Neuronal stem cell (in vitro differentiated cells): ENCODE results near the gene ZBTB24.
A peak's percentile ranks its signal among the peaks of the same experiment; 100 is the strongest.

Source experiments
- DNase-seq: peaks from one replicate; pipeline ENCODE4 v3.0.0-alpha.2; 2013; ENCODE audit warnings: low spot score
- H2AFZ ChIP-seq: one replicate; pipeline ENCODE4 v1.6.1; 2013; ENCODE audit warnings: mild to moderate bottlenecking, low read length, inconsistent platforms
- H2AK5ac ChIP-seq: 2 replicates; pipeline ENCODE4 v1.6.1; 2013; ENCODE audit warnings: low read depth, mild to moderate bottlenecking, inconsistent platforms, low read length, moderate library complexity, mixed read lengths
- H2BK120ac ChIP-seq: 2 replicates; pipeline ENCODE4 v1.6.1; 2013; ENCODE audit warnings: low read depth, mild to moderate bottlenecking, inconsistent platforms, low read length, moderate library complexity, mixed read lengths
- H2BK12ac ChIP-seq: one replicate; pipeline ENCODE4 v1.6.1; 2013; ENCODE audit warnings: low read length, inconsistent platforms
- H2BK15ac ChIP-seq: 2 replicates; pipeline ENCODE4 v1.6.1; 2013; ENCODE audit warnings: mild to moderate bottlenecking, low read length, inconsistent platforms, mixed read lengths
- H2BK5ac ChIP-seq: one replicate; pipeline ENCODE4 v1.6.1; 2013; ENCODE audit warnings: inconsistent platforms, mild to moderate bottlenecking, low read length, moderate library complexity
- H3K14ac ChIP-seq: one replicate; pipeline ENCODE4 v1.6.1; 2013; ENCODE audit warnings: low read length, inconsistent platforms
- H3K18ac ChIP-seq: 2 replicates; pipeline ENCODE4 v1.6.1; 2013; ENCODE audit warnings: low read length, inconsistent platforms
- H3K23ac ChIP-seq: 2 replicates; pipeline ENCODE4 v1.6.1; 2013; ENCODE audit warnings: low read depth, mild to moderate bottlenecking, mixed read lengths, low read length, inconsistent platforms; ENCODE audit not compliant: poor library complexity
- H3K27ac ChIP-seq: replicated peaks from 3 replicates; pipeline ENCODE4 v1.5.1; 2013; ENCODE audit warnings: low read length, inconsistent platforms
- H3K27me3 ChIP-seq, 3 experiments: 2 replicates each; pipeline ENCODE4 v1.6.1; 2013; ENCODE audit warnings: low read length in 3 of 3, mild to moderate bottlenecking in 2 of 3, inconsistent platforms in 1 of 3, low read depth in 1 of 3, mixed read lengths in 1 of 3, moderate library complexity in 1 of 3; ENCODE audit not compliant: control insufficient read depth in 3 of 3, insufficient read depth in 3 of 3
- H3K36me3 ChIP-seq, 2 donors: replicated peaks in 1 of 2; 2 replicates each; pipeline ENCODE4 v1.6.1; 2013; ENCODE audit warnings: low read length in 2 of 2; ENCODE audit not compliant: control insufficient read depth in 2 of 2, insufficient read depth in 2 of 2
- H3K4ac ChIP-seq: 2 replicates; pipeline ENCODE4 v1.6.1; 2013; ENCODE audit warnings: inconsistent platforms, mild to moderate bottlenecking, low read length, moderate library complexity
- H3K4me1 ChIP-seq, 2 donors: 1 replicate in 1 of 2; 2 replicates in 1 of 2; pipeline ENCODE4 v1.6.1; 2013; ENCODE audit warnings: low read length in 2 of 2, low read depth in 1 of 2; ENCODE audit not compliant: control insufficient read depth in 2 of 2, insufficient read depth in 1 of 2
- H3K4me2 ChIP-seq: one replicate; pipeline ENCODE4 v1.6.1; 2013; ENCODE audit warnings: mild to moderate bottlenecking, low read length, inconsistent platforms; ENCODE audit not compliant: insufficient read depth, poor library complexity, severe bottlenecking
- H3K4me3 ChIP-seq, 2 donors: 2 replicates each; pipeline ENCODE4 v1.5.1; 2013; ENCODE audit warnings: low read length in 2 of 2, mild to moderate bottlenecking in 2 of 2, inconsistent platforms in 1 of 2, moderate library complexity in 1 of 2
- H3K79me1 ChIP-seq: one replicate; pipeline ENCODE4 v1.6.1; 2013; ENCODE audit warnings: low read depth, mild to moderate bottlenecking, inconsistent platforms, low read length, moderate library complexity
- H3K9ac ChIP-seq: one replicate; pipeline ENCODE4 v1.6.1; 2013; ENCODE audit warnings: mild to moderate bottlenecking, low read depth, low read length, inconsistent platforms; ENCODE audit not compliant: poor library complexity
- H3K9me3 ChIP-seq, 2 donors: replicated peaks in 1 of 2; 2 replicates each; pipeline versions ENCODE3 to v1.6.1; 2013; ENCODE audit warnings: low read length in 2 of 2, mild to moderate bottlenecking in 2 of 2, inconsistent platforms in 1 of 2, low read depth in 1 of 2, mixed read lengths in 1 of 2, moderate library complexity in 1 of 2; ENCODE audit not compliant: control insufficient read depth in 2 of 2, insufficient read depth in 1 of 2
- H4K8ac ChIP-seq: one replicate; pipeline ENCODE4 v1.6.1; 2013; ENCODE audit warnings: low read depth, mild to moderate bottlenecking, inconsistent platforms, low read length, moderate library complexity
- H4K91ac ChIP-seq: one replicate; pipeline ENCODE4 v1.6.1; 2013; ENCODE audit warnings: low read length, low read depth, mild to moderate bottlenecking, inconsistent platforms; ENCODE audit not compliant: poor library complexity
- WGBS, 2 donors: extraction: QIAGEN DNeasy Blood & Tissue Kit; methylation state at CpG; one replicate each; pipeline ENCODE4 v1.1.7; 2013; ENCODE audit warnings: missing lambda C conversion rate in 2 of 2, mixed read lengths in 1 of 2; ENCODE audit not compliant: insufficient read length in 2 of 2, insufficient replicate concordance in 1 of 2; ENCODE audit errors: extremely low coverage in 2 of 2; 5-methylcytosine and 5-hydroxymethylcytosine counted together

The ZBTB24 gene

GRCh38 chr6:109453156-109453555, 29.9 kb downstream of the ZBTB24 start:
- Histone ChIP-seq H3K23ac (peak overlapping the region; percentile 37), H3K18ac (no peak overlapping the region), H4K8ac (no peak overlapping the region), H4K91ac (no peak overlapping the region), H3K9ac (no peak overlapping the region), H3K4me2 (no peak overlapping the region), H3K4ac (no peak overlapping the region), H2BK5ac (no peak overlapping the region), H3K4me1 (peaks cover 8 to 15% of the 10 kb centered on the region in 2 donors), H2BK15ac (no peak overlapping the region), H3K14ac (no peak overlapping the region), H3K79me1 (peaks cover 9% of the 10 kb centered on the region), H3K27me3 (no peaks in the 10 kb centered on the region), H2BK120ac (no peak overlapping the region), H2BK12ac (no peak overlapping the region), H3K9me3 (no peaks in the 10 kb centered on the region), H2AK5ac (no peak overlapping the region), H2AFZ (no peak overlapping the region), H3K27ac (no peak overlapping the region), H3K36me3 (peaks cover 16 to 32% of the 10 kb centered on the region in 2 donors), H3K4me3 (no peak overlapping the region)
- DNase-seq = no peak
- WGBS, 2 donors = no CpG with 5 or more reads among the region's 2 CpGs

DNA sequence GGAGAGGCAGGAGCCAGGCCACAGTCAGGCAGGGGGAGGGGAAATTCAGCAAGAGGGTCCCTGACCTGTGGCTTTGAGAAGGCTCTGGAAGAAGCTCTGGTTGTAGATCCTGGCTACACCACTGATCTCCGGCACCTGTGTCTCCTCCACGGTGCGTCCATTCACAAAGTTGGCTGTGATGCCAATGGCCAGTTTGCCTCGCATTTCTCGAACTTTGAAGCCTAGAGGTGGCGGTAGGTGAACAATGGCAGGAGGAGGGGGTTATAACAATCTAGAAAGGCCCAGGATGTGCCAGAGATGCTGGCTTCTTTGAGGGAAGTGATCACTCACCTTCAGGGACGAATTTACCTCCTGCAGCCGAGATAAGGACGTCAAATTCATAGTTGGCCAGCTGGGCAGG, 30.8 kb downstream of the ZBTB24 start:
- no peak overlapping the region for H2AFZ ChIP-seq
- H3K4ac ChIP-seq = no peak overlapping the region
- DNase-seq = no peak
- no peak overlapping the region for H4K8ac ChIP-seq
- H3K36me3 ChIP-seq = peaks cover 17 to 33% of the 10 kb centered on the region in 2 donors
- H3K14ac ChIP-seq = no peak overlapping the region
- H3K9me3 ChIP-seq = no peaks in the 10 kb centered on the region
- H3K23ac ChIP-seq = no peak overlapping the region
- H3K4me2 ChIP-seq = no peak overlapping the region
- no peak overlapping the region for H2BK5ac ChIP-seq
- no peak overlapping the region for H3K4me3 ChIP-seq
- H2BK120ac ChIP-seq = no peak overlapping the region
- H2BK12ac ChIP-seq = no peak overlapping the region
- peaks cover 9% of the 10 kb centered on the region for H3K79me1 ChIP-seq
- H4K91ac ChIP-seq = no peak overlapping the region
- H3K27ac ChIP-seq = no peak overlapping the region
- H3K27me3 ChIP-seq = no peaks in the 10 kb centered on the region
- no peak overlapping the region for H3K9ac ChIP-seq
- H2BK15ac ChIP-seq = no peak overlapping the region
- WGBS, 2 donors = no CpG with 5 or more reads among the region's 9 CpGs
- peaks cover 5 to 15% of the 10 kb centered on the region in 2 donors for H3K4me1 ChIP-seq
- H2AK5ac ChIP-seq = no peak overlapping the region
- H3K18ac ChIP-seq = no peak overlapping the region

DNA sequence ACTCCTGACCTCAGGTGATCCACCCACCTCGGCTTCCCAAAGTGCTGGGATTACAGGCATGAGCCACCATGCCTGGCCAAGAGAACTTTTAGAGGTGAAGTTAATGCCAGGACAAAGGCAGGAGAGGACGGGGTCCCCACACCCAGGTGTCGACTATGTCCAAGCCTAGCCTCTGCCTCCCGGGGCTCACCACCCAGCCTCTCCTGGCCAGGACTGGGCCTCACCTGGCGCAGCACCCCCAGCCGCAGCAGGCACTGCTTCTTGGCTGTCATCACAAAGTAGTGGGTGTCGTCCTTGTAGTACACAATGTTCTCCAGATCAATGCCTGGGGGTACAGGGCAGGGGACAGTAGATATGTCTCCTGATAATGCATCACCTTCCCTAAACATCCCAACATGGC, 31.6 kb downstream of the ZBTB24 start:
- Histone ChIP-seq H2AK5ac (no peak overlapping the region), H3K27ac (no peak overlapping the region), H3K4me1 (peaks cover 5 to 12% of the 10 kb centered on the region in 2 donors), H3K18ac (no peak overlapping the region), H3K4ac (no peak overlapping the region), H3K23ac (no peak overlapping the region), H3K79me1 (peaks cover 9% of the 10 kb centered on the region), H3K27me3 (no peaks in the 10 kb centered on the region), H3K4me3 (no peak overlapping the region), H2BK120ac (no peak overlapping the region), H4K8ac (no peak overlapping the region), H3K9ac (no peak overlapping the region), H4K91ac (no peak overlapping the region), H2BK15ac (no peak overlapping the region), H3K14ac (no peak overlapping the region), H3K4me2 (no peak overlapping the region), H3K36me3 (peaks cover 24 to 41% of the 10 kb centered on the region in 2 donors), H2AFZ (no peak overlapping the region), H2BK12ac (no peak overlapping the region), H2BK5ac (no peak overlapping the region), H3K9me3 (no peaks in the 10 kb centered on the region)
- WGBS, 2 donors = no CpG with 5 or more reads among the region's 7 CpGs
- no peak for DNase-seq

DNA sequence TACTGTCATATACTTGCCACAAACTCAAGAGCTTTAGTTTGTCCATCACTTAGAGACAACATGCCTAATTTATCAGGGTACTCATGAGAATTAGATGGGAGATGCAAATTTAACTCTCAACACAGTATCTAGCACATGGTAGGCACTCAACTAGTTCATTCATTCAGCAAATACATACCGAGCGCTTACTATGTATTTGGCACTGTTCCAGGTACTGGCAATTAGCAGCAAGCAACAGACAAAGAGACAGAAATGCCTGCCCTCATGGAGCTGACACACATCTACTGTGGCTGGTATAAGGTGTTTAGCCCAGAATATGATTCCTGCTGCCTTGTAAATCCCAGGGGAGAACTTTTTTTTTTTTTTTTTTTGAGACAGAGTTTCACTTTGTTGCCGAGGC, 32.2 kb downstream of the ZBTB24 start:
- Histone ChIP-seq H3K27ac (no peak overlapping the region), H3K4me1 (peaks cover 5 to 11% of the 10 kb centered on the region in 2 donors), H3K4me3 (no peak overlapping the region), H2AK5ac (no peak overlapping the region), H4K91ac (no peak overlapping the region), H2BK15ac (no peak overlapping the region), H2BK5ac (no peak overlapping the region), H3K27me3 (no peaks in the 10 kb centered on the region), H3K9me3 (no peaks in the 10 kb centered on the region), H3K23ac (no peak overlapping the region), H3K14ac (no peak overlapping the region), H2BK12ac (no peak overlapping the region), H3K18ac (no peak overlapping the region), H4K8ac (no peak overlapping the region), H3K4ac (no peak overlapping the region), H2AFZ (no peak overlapping the region), H2BK120ac (no peak overlapping the region), H3K79me1 (peaks cover 9% of the 10 kb centered on the region), H3K9ac (no peak overlapping the region), H3K36me3 (peaks cover 27 to 47% of the 10 kb centered on the region in 2 donors), H3K4me2 (no peak overlapping the region)
- DNase-seq = no peak
- WGBS, 2 donors = no CpG with 5 or more reads among the region's 3 CpGs
